SK-N-SH (cell line): Measurements from ENCODE around the gene CHST3. TPM values are rescaled to one million over a fixed set of nuclear protein-coding genes. Genes with fewer than 3 reads are reported as not detected.
A peak's percentile ranks its signal among the peaks of the same experiment; 100 is the strongest.

Source experiments
- CTCF ChIA-PET: fragments of 300-600, 350-600 bp; formaldehyde crosslinking; extraction: SDS; loops from one replicate; lab custom pipeline; 2021; lab: Yijun Ruan, JAX
- POLR2A ChIA-PET: fragments of 350-600 bp; sonication (Branson Sonifier 250); formaldehyde crosslinking; extraction: SDS; loops from one replicate; lab custom pipeline; 2020; ENCODE audit warnings: antibody characterized with exemption, inconsistent platforms; lab: Yijun Ruan, JAX
- DNase-seq: peaks from one replicate; pipeline ENCODE4 v3.0.0; 2012
- H2AFZ ChIP-seq: fragments of 200-600 bp; sonication (generic); 2 replicates; pipeline ENCODE4 v1.8.1; 2016; ENCODE audit warnings: antibody characterized with exemption, mild to moderate bottlenecking, low read depth
- H3F3A ChIP-seq: fragments of 200-600 bp; sonication (generic); replicated peaks from 2 replicates; pipeline ENCODE3; 2016; ENCODE audit warnings: antibody characterized with exemption, mild to moderate bottlenecking; ENCODE audit not compliant: insufficient read depth
- H3K27ac ChIP-seq, 2 experiments: fragments of 200-500 bp in 1 of 2; fragments of 200-600 bp in 1 of 2; sonication (Bioruptor generic) in 1 of 2; sonication (generic), shearing (Covaris generic) in 1 of 2; 2 replicates each; pipeline versions ENCODE4 v1.5.1 to v1.6.1; 2014 to 2016; ENCODE audit warnings: low read depth in 2 of 2, inconsistent platforms in 1 of 2, low read length in 1 of 2, mild to moderate bottlenecking in 1 of 2, mixed read lengths in 1 of 2
- H3K27me3 ChIP-seq: fragments of 200-600 bp; sonication (generic), shearing (Covaris generic); 2 replicates; pipeline ENCODE4 v1.6.1; 2016; ENCODE audit warnings: mixed run types; ENCODE audit not compliant: insufficient read depth
- H3K36me3 ChIP-seq, 2 experiments: fragments of 200-500 bp in 1 of 2; fragments of 200-600 bp in 1 of 2; sonication (Bioruptor generic) in 1 of 2; sonication (generic) in 1 of 2; replicated peaks in 1 of 2; 2 replicates each; pipeline versions ENCODE3 to v1.5.1; 2014 to 2016; ENCODE audit warnings: low read length in 1 of 2, mild to moderate bottlenecking in 1 of 2; ENCODE audit not compliant: insufficient read depth in 2 of 2, control insufficient read depth in 1 of 2
- H3K4me1 ChIP-seq, 2 experiments: fragments of 200-500 bp in 1 of 2; fragments of 200-600 bp in 1 of 2; sonication (Bioruptor generic) in 1 of 2; sonication (generic), shearing (Covaris generic) in 1 of 2; 2 replicates each; pipeline versions ENCODE4 v1.5.1 to v1.6.1; 2014 to 2016; ENCODE audit warnings: low read depth in 1 of 2, low read length in 1 of 2, mixed run types in 1 of 2; ENCODE audit not compliant: insufficient read depth in 2 of 2, control insufficient read depth in 1 of 2
- H3K4me2 ChIP-seq: fragments of 200-600 bp; sonication (generic), shearing (Covaris generic); 2 replicates; pipeline ENCODE4 v1.6.1; 2017; ENCODE audit warnings: mixed run types
- H3K4me3 ChIP-seq, 2 experiments: fragments of 200-500 bp in 1 of 2; fragments of 200-600 bp in 1 of 2; sonication (Bioruptor generic) in 1 of 2; sonication (generic), shearing (Covaris generic) in 1 of 2; 2 replicates each; pipeline versions ENCODE4 v1.5.1 to v1.8.1; 2014 to 2016; ENCODE audit warnings: low read depth in 2 of 2, inconsistent platforms in 1 of 2, low read length in 1 of 2, mild to moderate bottlenecking in 1 of 2, mixed read lengths in 1 of 2, moderate library complexity in 1 of 2
- H3K79me2 ChIP-seq: fragments of 200-600 bp; sonication (generic); 2 replicates; pipeline ENCODE4 v1.8.1; 2017; ENCODE audit warnings: mild to moderate bottlenecking; ENCODE audit not compliant: insufficient read depth
- H3K9ac ChIP-seq: fragments of 200-600 bp; sonication (generic); 2 replicates; pipeline ENCODE4 v1.6.1; 2017; ENCODE audit warnings: mixed run types
- H3K9me2 ChIP-seq: fragments of 200-600 bp; sonication (generic); 2 replicates; pipeline ENCODE4 v1.6.1; 2017; ENCODE audit warnings: mixed run types
- H3K9me3 ChIP-seq: fragments of 200-600 bp; sonication (generic); 2 replicates; pipeline ENCODE4 v1.6.1; 2017; ENCODE audit warnings: mixed run types, mild to moderate bottlenecking, moderate library complexity
- H4K20me1 ChIP-seq: fragments of 200-600 bp; sonication (generic); 2 replicates; pipeline ENCODE4 v1.6.1; 2017; ENCODE audit warnings: mild to moderate bottlenecking, mixed run types; ENCODE audit not compliant: insufficient read depth
- CHD2 ChIP-seq: fragments of 150-350 bp; IDR thresholded peaks from 2 replicates; pipeline ENCODE4 v1.6.1; 2018; ENCODE audit warnings: low read length; ENCODE audit not compliant: partially characterized antibody
- EP300 ChIP-seq, 2 experiments: IDR thresholded peaks; 2 replicates each; pipeline versions ENCODE4 v1.4.0 to v1.6.1; 2012; ENCODE audit warnings: borderline replicate concordance in 1 of 2, low read depth in 1 of 2, low read length in 1 of 2
- FOXJ3 ChIP-seq: sonication (generic); formaldehyde crosslinking; IDR thresholded peaks from 2 replicates; pipeline ENCODE4 v1.5.1; 2020; ENCODE audit warnings: mild to moderate bottlenecking, missing genetic modification reagents
- GATA2 ChIP-seq: sonication (generic); formaldehyde crosslinking; IDR thresholded peaks from 2 replicates; pipeline ENCODE4 v1.5.0; 2020; ENCODE audit warnings: mild to moderate bottlenecking, missing genetic modification reagents
- MEF2A ChIP-seq: IDR thresholded peaks from 2 replicates; pipeline ENCODE4 v1.4.0; 2012; ENCODE audit warnings: low read depth, borderline replicate concordance
- MXI1 ChIP-seq: IDR thresholded peaks from 2 replicates; pipeline ENCODE4 v1.6.1; 2012; ENCODE audit warnings: mild to moderate bottlenecking, low read depth, low read length, improper control_type of control experiment
- NFIC ChIP-seq: IDR thresholded peaks from 2 replicates; pipeline ENCODE4 v1.4.0; 2012; ENCODE audit warnings: borderline replicate concordance
- RAD21 ChIP-seq: IDR thresholded peaks from 2 replicates; pipeline ENCODE4 v1.6.1; 2012; ENCODE audit warnings: mild to moderate bottlenecking, low read length
- RCOR1 ChIP-seq: fragments of 150-350 bp; IDR thresholded peaks from 2 replicates; pipeline ENCODE4 v1.6.1; 2017; ENCODE audit warnings: antibody characterized with exemption, low read length
- RFX5 ChIP-seq: IDR thresholded peaks from 2 replicates; pipeline ENCODE4 v1.6.1; 2012; ENCODE audit warnings: mild to moderate bottlenecking, improper control_type of control experiment, low read length
- SIN3A ChIP-seq: IDR thresholded peaks from 2 replicates; pipeline ENCODE4 v1.6.1; 2012; ENCODE audit warnings: low read depth, mild to moderate bottlenecking, low read length, moderate library complexity, borderline replicate concordance
- SMC3 ChIP-seq: IDR thresholded peaks from 2 replicates; pipeline ENCODE4 v1.6.1; 2012; ENCODE audit warnings: low read depth, low read length, improper control_type of control experiment
- TCF12 ChIP-seq: IDR thresholded peaks from 2 replicates; pipeline ENCODE4 v1.4.0; 2012
- TEAD4 ChIP-seq: IDR thresholded peaks from 2 replicates; pipeline ENCODE4 v1.4.0; 2012; ENCODE audit warnings: mild to moderate bottlenecking, borderline replicate concordance; ENCODE audit not compliant: insufficient read depth
- USF1 ChIP-seq: IDR thresholded peaks from 2 replicates; pipeline ENCODE4 v1.4.0; 2012; ENCODE audit warnings: low read depth, borderline replicate concordance
- ZBTB33 ChIP-seq: IDR thresholded peaks from 2 replicates; pipeline ENCODE4 v1.4.0; 2012; ENCODE audit warnings: low read depth, borderline replicate concordance
- WGBS: methylation state at CpG from one replicate; pipeline ENCODE4 v1.1.6; 2017; ENCODE audit warnings: low lambda C conversion rate; 5-methylcytosine and 5-hydroxymethylcytosine counted together
- polyA plus RNA-seq, 3 experiments: library from polyadenylated mRNA; depleted of rRNA; stranded (reverse); fragments of >200 nt; gene quantifications; 2 replicates each; pipeline ENCODE4 v1.2.3, GENCODE V29; 2012
- TF ChIP-seq, protein P1 (sequence below): IDR thresholded peaks from 2 replicates; pipeline ENCODE4; 2012
- TF ChIP-seq, protein P2 (sequence below): IDR thresholded peaks from 2 replicates; pipeline ENCODE4 v1.4.0; 2012; ENCODE audit warnings: low read depth

Gene CHST3
- polyA plus RNA-seq, 1 of the 3 experiments (the other 2 are of a cell fraction): 6.0 TPM

- WGBS: 5% methylated on average over 5 of the region's 5 CpGs
- H4K20me1 ChIP-seq: no peaks in the 10 kb centered on the region
- CTCF ChIA-PET: interaction anchor here (0.8 to 3.1 kb wide), 15 partner anchors 11 to 338 kb away, joined by 3 to 22 read pairs (median 4); partner anchors contain the start of gene CHST3
- POLR2A ChIA-PET: interaction anchor here (0.7 to 1.7 kb wide), 7 partner anchors 10 to 322 kb away, joined by 3 to 10 read pairs (median 6); partner anchors contain the start of genes CHST3 and DDIT4
- TF ChIP-seq TCF12 (peak; percentile 44), SMC3 (no peak), SIN3A (peak; percentile 58; the same call in 1 of the 2 replicates), RAD21 (0 out of 2 replicates have a peak, but pooled peaks have one; percentile 5)
- TF ChIP-seq, protein P1, sequence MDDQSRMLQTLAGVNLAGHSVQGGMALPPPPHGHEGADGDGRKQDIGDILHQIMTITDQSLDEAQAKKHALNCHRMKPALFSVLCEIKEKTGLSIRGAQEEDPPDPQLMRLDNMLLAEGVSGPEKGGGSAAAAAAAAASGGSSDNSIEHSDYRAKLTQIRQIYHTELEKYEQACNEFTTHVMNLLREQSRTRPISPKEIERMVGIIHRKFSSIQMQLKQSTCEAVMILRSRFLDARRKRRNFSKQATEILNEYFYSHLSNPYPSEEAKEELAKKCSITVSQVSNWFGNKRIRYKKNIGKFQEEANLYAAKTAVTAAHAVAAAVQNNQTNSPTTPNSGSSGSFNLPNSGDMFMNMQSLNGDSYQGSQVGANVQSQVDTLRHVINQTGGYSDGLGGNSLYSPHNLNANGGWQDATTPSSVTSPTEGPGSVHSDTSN: peak; percentile 36; the same call in 1 of the 2 replicates
- TF ChIP-seq, protein P2, sequence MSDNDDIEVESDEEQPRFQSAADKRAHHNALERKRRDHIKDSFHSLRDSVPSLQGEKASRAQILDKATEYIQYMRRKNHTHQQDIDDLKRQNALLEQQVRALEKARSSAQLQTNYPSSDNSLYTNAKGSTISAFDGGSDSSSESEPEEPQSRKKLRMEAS: 0 out of 2 replicates have a peak, but pooled peaks have one; percentile 11
- TF ChIP-seq, all 33 proteins: peak for 5
- 0 out of 2 replicates have a peak overlapping the region, but pooled peaks have one; percentile 18 for H3K9ac ChIP-seq
- H3K9me3 ChIP-seq: no peaks in the 10 kb centered on the region
- H3K27ac ChIP-seq: peak overlapping the region; percentile 80 to 90
- peaks cover 4% of the 10 kb centered on the region for H3F3A ChIP-seq
- peak; percentile 67 for DNase-seq
- H3K4me1 ChIP-seq: peaks cover 19 to 38% of the 10 kb centered on the region in 2 experiments
- H3K4me3 ChIP-seq: no peak overlapping the region
- H3K9me2 ChIP-seq: no peaks in the 10 kb centered on the region
- H2AFZ ChIP-seq: no peak overlapping the region
- H3K27me3 ChIP-seq: no peaks in the 10 kb centered on the region
- H3K4me2 ChIP-seq: peak overlapping the region; percentile 74
- peaks cover 84% of the 10 kb centered on the region for H3K79me2 ChIP-seq
- H3K36me3 ChIP-seq: no peaks in the 10 kb centered on the region
Measured at GRCh38 chr10:71998840-71999194, 34.6 kb downstream of the CHST3 start.

DNA sequence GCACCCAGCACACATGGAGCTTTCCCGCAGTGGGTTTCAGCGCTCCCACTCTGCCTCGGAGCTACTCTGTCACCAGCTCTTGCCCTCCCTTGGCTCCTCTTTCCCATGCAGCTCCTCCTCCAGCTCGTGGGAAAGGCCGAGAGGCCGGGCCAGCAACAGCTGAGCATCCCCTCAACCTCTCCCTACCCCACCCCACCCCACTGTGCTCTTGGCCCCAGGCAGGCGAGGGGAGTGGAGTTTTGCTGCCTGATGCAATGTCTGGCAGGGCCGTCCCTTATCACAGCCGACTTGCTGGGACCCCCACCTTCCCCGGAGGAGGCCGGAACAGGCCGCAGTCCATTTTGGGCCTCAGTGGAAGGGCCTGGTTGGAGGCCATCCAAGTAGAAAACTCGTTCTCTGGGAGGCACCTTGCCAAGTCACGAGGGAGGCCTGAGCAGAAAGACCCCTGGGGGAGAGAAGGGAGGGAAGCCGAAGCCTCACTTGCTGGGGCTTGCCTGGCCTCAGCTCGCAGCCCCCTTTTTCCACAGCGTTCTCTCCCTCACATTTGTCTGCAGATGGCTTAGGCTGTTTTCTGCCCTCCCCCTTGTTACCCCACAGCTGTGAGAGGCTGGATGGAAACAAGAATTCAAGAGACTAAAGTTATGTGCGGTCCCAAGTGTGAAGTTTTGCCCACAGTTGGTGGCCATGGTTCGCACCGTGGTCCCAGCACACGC lies 35.3 kb downstream of the CHST3 start:
- DNase-seq: peak; percentile 91
- H3K27ac ChIP-seq: peak overlapping the region; percentile 80 to 90
- peaks cover 83% of the 10 kb centered on the region for H3K79me2 ChIP-seq
- CTCF ChIA-PET: interaction anchor here (0.8 to 3.6 kb wide), 11 partner anchors 14 to 224 kb away, joined by 3 to 22 read pairs (median 5); no protein-coding TSS in a partner anchor
- peak overlapping the region; percentile 74 for H3K4me2 ChIP-seq
- H4K20me1 ChIP-seq: no peaks in the 10 kb centered on the region
- no peaks in the 10 kb centered on the region for H3K27me3 ChIP-seq
- no peaks in the 10 kb centered on the region for H3K9me3 ChIP-seq
- H3K9me2 ChIP-seq: no peaks in the 10 kb centered on the region
- H3K4me1 ChIP-seq: peaks cover 19 to 38% of the 10 kb centered on the region in 2 experiments
- POLR2A ChIA-PET: interaction anchor here (0.7 to 1.7 kb wide), 7 partner anchors 10 to 321 kb away, joined by 3 to 10 read pairs (median 6); partner anchors contain the start of genes CHST3 and DDIT4
- H3K4me3 ChIP-seq: no peak overlapping the region
- no peak overlapping the region for H3K9ac ChIP-seq
- no peaks in the 10 kb centered on the region for H3K36me3 ChIP-seq
- H2AFZ ChIP-seq: no peak overlapping the region
- H3F3A ChIP-seq: peaks cover 4% of the 10 kb centered on the region
- 49% methylated on average over 13 of the region's 21 CpGs for WGBS
- no peak for TF ChIP-seq TEAD4
- peak; percentile 78; the same call in 1 of the 2 replicates for TF ChIP-seq RCOR1
- no peak for TF ChIP-seq ZBTB33
- TF ChIP-seq USF1: 0 out of 2 replicates have a peak, but pooled peaks have one; percentile 33
- peak in 1 of 2 experiments; percentile 81; a peak in 2 of 4 replicates for TF ChIP-seq EP300 (IDR thresholded peaks at IDR 0.05; ENCODE audit: borderline replicate concordance in 1 of 2, low read depth in 1 of 2, low read length in 1 of 2)
- TF ChIP-seq CHD2: peak; percentile 35
- peak; percentile 21; the same call in 1 of the 2 replicates for TF ChIP-seq RFX5
- peak; percentile 43; the same call in 1 of the 2 replicates for TF ChIP-seq FOXJ3 (CRISPR knock-in tag)
- TF ChIP-seq NFIC: 0 out of 2 replicates have a peak, but pooled peaks have one; percentile 25
- peak; percentile 74 for TF ChIP-seq GATA2 (CRISPR knock-in tag)
- TF ChIP-seq, protein P2: no peak
- TF ChIP-seq MEF2A: no peak
- peak; percentile 72 for TF ChIP-seq MXI1
